ENCODE measurements around the gene KLHDC8A.

Gene KLHDC8A

DNA sequence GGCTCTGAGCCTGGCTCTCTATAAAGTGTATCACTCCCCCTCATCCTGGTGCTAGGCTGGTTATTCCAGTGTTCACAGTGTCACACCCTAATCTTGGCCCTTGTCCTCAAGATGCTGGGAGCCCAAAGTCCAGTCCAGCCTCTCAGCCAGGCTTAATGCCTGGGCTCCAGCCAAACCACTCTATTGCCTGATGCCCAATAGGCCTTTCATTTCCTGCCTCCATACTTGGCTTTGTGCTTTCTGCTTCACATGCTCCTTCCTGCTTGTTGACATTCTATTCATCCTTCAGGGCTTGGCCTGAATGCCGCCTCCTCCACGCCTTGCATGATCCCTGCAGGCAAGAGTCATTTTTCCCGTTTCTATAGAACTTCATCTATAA lies 1.7 kb downstream of the KLHDC8A start:
- DNase-seq (ENCODE audit: low spot score) = no peak

DNA sequence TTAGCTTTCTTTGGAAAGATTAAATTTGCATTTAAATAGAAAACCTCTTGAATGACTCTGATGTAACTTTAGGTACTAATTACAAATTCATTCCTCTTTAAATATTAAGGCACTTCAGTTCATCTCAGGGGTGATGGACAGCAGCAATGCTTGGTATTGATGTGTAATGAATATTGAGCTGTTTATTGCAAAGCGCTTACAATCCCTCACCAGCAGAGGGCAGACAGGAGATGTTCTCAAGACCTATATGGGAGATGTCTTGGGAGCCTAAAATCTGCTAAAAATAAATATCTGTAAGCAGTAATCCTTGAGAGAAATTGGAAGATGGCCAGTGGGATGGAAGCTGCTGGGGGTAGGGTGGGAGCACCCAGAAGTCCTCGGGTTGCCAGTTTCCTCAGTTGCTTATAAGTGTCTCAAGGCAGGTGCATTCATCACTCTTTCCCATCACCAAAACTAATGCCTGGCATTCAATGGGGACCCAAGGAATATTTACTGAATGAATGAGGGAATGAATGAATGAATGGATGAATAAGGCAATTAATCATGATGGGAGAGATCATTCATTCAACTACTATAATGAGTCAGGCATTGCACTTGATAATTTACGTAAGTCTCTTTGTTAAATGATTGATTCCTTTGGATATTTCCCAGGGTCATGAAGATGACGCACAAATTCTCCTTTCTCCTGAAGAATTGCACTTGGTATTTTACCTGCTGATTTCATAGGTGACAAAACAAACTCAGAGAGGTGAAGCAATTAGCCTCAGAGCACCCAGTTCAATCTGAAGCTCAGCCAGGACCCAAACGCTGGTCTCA lies 2.3 kb downstream of the KLHDC8A start:
- DNase-seq (ENCODE audit: low spot score) = peak; percentile 63

More for the DNA sequence above, 1.7 kb downstream of the KLHDC8A start:
- TF ChIP-seq, protein P1, sequence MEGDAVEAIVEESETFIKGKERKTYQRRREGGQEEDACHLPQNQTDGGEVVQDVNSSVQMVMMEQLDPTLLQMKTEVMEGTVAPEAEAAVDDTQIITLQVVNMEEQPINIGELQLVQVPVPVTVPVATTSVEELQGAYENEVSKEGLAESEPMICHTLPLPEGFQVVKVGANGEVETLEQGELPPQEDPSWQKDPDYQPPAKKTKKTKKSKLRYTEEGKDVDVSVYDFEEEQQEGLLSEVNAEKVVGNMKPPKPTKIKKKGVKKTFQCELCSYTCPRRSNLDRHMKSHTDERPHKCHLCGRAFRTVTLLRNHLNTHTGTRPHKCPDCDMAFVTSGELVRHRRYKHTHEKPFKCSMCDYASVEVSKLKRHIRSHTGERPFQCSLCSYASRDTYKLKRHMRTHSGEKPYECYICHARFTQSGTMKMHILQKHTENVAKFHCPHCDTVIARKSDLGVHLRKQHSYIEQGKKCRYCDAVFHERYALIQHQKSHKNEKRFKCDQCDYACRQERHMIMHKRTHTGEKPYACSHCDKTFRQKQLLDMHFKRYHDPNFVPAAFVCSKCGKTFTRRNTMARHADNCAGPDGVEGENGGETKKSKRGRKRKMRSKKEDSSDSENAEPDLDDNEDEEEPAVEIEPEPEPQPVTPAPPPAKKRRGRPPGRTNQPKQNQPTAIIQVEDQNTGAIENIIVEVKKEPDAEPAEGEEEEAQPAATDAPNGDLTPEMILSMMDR (IDR thresholded peaks at IDR 0.05; ENCODE audit: extremely low read depth, missing control alignments) = no peak

GRCh38 chr1:205353612-205354011 lies 3.1 kb downstream of the KLHDC8A start:
- TF ChIP-seq, protein P1 (IDR thresholded peaks at IDR 0.05; ENCODE audit: extremely low read depth, missing control alignments) = no peak
- DNase-seq (ENCODE audit: low spot score) = no peak

More for the DNA sequence above, 2.3 kb downstream of the KLHDC8A start:
- TF ChIP-seq, protein P1 (IDR thresholded peaks at IDR 0.05; ENCODE audit: extremely low read depth, missing control alignments) = peak; percentile 71

DNA sequence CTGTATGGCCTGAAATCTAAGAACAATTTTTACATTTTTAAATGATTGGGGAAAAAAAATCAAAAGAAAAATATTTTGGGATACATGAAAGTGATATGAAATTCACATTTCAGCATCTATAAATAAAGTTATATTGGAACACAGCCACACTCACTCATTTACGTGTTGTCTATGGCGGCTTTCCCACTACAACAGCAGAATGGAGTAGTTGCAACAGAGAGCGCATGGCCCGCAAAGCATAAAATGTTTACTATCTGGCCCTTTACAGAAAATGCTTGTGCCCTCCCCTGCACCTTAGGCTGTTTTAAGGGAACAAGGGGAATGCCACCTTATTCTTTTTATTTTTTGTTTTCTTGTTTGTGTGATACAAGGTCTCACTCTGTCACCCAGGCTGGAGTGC lies 3.5 kb downstream of the KLHDC8A start:
- TF ChIP-seq, protein P1 (IDR thresholded peaks at IDR 0.05; ENCODE audit: extremely low read depth, missing control alignments) = no peak
- no peak for DNase-seq (ENCODE audit: low spot score)

GRCh38 chr1:205351984-205352713 lies 4.6 kb downstream of the KLHDC8A start:
- DNase-seq (ENCODE audit: low spot score) = no peak

GRCh38 chr1:205350691-205351141 lies 6.0 kb downstream of the KLHDC8A start:
- TF ChIP-seq, protein P1 (IDR thresholded peaks at IDR 0.05; ENCODE audit: extremely low read depth, missing control alignments) = no peak
- no peak for DNase-seq (ENCODE audit: low spot score)

More at GRCh38 chr1:205351984-205352713, 4.6 kb downstream of the KLHDC8A start:
- TF ChIP-seq, protein P1 (IDR thresholded peaks at IDR 0.05; ENCODE audit: extremely low read depth, missing control alignments) = no peak

- TF ChIP-seq, protein P1 (IDR thresholded peaks at IDR 0.05; ENCODE audit: extremely low read depth, missing control alignments) = no peak
- DNase-seq (ENCODE audit: low spot score) = no peak
Observed at GRCh38 chr1:205350124-205350523, 6.6 kb downstream of the KLHDC8A start.
